HG02943 (cell line): ENCODE data around the gene ATP1A2.

ENCODE experiments used
- ATAC-seq: cut with Tn5 transposase; IDR thresholded peaks from one replicate; pipeline ENCODE4 v1.9.1; 2021; ENCODE audit warnings: mild to moderate bottlenecking, low read depth, moderate library complexity; ENCODE audit not compliant: unreplicated experiment

ATP1A2 gene

DNA sequence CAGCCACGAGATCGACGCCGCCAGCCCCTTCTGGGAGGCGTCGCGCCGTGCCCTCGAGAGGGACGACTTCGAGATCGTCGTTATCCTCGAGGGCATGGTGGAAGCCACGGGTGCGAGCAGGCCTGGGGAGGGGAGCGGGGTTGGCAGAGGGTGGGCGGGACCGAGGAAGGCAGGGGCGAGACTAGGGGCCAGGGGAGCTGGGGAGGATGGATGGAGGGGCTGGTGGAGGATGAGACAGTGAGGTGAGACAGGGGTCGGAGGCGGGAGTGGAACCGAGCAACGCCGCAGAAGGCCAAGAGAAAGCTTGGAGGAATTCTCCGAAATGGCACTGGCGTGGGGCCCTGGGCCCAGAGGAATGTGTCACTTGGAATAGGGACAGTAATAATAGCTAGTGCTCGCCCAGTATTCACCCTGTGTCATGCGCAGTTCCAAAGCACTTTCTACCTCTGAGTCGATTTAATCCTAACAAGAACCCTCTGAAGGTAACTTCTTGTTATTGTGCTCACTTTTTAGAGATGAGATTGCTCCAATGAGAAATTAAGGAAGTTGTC is 30.7 kb upstream of the ATP1A2 start:
- no peak for ATAC-seq

GRCh38 chr1:160085686-160086455 is 29.7 kb upstream of the ATP1A2 start:
- no peak for ATAC-seq

DNA sequence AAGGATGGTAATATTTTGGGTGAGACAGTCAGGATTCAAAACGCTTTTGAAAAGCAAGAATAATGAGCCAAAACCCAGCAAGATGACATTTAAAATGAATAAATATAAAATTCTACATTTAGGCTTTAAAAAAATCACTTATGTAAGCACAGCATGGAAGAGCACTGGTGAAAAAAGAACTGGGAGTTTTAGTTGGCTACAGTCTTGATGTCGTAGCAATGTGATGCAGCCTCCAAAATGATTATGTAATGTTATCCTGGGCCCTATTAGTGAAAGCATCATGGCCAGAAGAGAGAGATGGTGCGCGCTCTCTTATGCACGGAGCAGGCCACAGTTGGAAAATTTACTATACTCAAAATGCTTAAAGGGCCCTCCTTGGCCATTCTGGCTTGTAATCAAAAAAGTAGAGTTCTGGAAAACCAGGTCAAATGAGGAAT is 29.1 kb upstream of the ATP1A2 start:
- ATAC-seq = no peak

- ATAC-seq = no peak
These were observed 28.4 kb upstream of the ATP1A2 start for GRCh38 chr1:160087118-160087662.

- ATAC-seq = no peak
These were observed 25.7 kb upstream of the ATP1A2 start for GRCh38 chr1:160089883-160090282.

- ATAC-seq = no peak
These were observed 24.8 kb upstream of the ATP1A2 start for GRCh38 chr1:160090760-160091159.

GRCh38 chr1:160091666-160092223 is 23.8 kb upstream of the ATP1A2 start:
- ATAC-seq = no peak

DNA sequence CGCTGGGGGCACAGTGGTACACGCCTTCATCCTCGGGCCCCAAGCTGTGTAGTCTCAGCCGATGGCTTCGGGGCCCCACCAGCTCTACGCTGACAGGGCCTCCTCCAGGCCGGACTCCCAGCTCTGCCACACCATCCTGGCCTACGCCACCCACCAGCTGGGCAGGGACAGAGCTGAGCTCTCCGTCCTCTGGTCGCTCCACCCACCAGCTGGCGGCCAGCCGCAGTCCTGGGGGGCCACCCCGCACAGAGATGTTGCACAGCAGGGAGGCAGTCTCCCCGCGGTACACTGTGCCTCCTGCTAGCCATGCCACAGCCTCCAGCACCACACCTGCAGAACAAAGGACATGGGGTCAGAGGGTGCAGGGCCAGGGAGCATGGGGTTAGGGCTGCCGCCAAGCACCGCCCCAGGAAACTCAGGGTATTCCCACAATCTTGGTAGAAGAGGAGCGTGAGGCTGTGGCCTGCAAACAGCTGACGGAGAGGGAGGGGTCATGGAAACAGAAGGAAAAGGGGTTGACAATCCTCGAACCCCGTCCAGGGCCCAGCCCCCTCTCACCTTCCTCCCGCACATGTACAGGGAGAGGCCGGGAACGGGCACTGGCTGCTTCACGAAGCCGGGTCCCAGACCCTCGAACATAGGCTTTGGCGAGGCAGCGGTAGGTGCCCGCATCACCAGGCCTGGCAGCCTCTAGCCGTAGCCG is 23.0 kb upstream of the ATP1A2 start:
- ATAC-seq = no peak

GRCh38 chr1:160093069-160093395 is 22.5 kb upstream of the ATP1A2 start:
- ATAC-seq = no peak

- ATAC-seq = no peak
These were observed 21.8 kb upstream of the ATP1A2 start for GRCh38 chr1:160093624-160094290.

- ATAC-seq = no peak
These were observed 21.3 kb upstream of the ATP1A2 start for GRCh38 chr1:160094291-160094625.

GRCh38 chr1:160094806-160095205 is 20.8 kb upstream of the ATP1A2 start:
- no peak for ATAC-seq

GRCh38 chr1:160095382-160096105 is 20.0 kb upstream of the ATP1A2 start:
- ATAC-seq = no peak

DNA sequence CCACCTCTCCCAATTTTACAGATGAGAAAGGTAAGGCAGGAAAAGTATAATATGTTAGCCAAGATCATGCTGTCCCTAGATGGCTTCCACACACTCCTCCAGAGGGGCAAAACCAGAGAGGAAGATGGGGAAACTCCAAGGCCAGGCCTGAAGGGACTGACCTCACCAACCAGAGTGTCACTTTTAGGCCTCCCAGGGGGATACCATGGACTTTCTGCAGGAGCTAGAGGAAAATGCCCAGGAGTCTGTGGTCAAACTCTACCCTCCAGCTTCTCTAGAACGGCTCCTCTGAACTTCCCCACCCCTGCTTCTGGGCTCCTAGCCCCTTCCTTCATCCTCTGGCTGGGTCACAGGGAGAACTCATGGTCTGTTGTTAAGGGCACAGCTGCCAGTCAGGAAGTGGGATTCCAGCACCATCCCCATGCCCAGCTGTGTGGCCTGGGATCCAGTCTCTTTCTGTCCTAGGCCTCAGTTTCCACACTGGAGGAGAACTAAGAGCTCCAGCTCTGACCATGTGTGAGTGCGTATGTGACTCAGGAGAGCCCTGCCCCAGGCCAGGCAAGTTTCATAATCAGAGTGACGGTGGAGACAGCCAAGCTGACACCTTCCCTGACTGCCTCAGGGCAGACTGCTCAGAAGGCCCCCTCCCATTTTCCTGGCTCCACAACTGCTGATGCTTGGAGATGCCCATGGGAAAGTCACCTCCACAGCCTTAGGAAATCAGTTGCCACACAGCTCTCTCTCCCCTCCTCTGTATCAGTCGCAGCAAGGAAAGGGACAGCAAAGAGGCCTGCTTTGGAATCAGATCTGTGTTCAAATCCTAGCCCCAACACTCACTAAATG is 19.1 kb upstream of the ATP1A2 start:
- no peak for ATAC-seq

DNA sequence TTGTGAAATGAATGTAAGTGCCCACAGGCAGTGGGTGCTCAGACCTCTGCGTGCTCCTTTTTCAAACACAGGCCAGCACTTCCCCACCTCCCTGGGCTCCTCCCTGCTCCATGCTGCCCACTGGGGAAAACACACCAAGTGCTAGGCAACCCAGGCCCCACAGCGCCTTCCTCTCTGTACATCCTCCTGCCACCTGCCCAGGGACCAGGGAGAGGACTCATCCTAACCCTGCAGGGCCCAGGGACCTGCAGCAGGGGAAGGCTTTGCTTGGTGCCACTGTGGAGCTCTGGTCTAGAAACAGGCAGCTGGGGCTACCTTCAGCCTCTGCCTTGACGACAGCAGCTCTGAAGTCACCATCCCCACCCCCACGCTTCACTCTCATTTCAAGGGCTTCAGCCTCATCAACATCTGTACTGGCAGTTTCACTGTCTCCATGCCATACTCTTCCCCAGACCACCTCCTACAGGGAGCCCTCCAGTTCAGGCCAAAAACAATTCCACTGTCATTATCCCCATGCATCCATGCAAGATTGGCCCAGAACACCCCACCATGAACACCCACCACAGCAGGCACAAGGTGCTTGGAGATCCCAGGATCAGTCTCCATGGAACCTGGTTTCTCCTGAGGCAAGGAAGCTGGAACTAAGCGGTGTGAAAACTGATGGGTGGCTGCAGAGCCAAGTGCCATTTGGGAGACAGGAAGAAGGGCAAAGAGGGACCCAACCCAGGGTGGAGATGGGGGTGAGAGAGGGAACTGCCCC is 18.2 kb upstream of the ATP1A2 start:
- ATAC-seq = no peak

- ATAC-seq = peak; percentile 59
These were observed 17.4 kb upstream of the ATP1A2 start, which contains the start of gene IGSF8 for GRCh38 chr1:160097911-160098851. Gene IGSF8, minus strand, starts transcription at chr1:160098619. Its CDS starts 147 bp downstream, at chr1:160098472.

DNA sequence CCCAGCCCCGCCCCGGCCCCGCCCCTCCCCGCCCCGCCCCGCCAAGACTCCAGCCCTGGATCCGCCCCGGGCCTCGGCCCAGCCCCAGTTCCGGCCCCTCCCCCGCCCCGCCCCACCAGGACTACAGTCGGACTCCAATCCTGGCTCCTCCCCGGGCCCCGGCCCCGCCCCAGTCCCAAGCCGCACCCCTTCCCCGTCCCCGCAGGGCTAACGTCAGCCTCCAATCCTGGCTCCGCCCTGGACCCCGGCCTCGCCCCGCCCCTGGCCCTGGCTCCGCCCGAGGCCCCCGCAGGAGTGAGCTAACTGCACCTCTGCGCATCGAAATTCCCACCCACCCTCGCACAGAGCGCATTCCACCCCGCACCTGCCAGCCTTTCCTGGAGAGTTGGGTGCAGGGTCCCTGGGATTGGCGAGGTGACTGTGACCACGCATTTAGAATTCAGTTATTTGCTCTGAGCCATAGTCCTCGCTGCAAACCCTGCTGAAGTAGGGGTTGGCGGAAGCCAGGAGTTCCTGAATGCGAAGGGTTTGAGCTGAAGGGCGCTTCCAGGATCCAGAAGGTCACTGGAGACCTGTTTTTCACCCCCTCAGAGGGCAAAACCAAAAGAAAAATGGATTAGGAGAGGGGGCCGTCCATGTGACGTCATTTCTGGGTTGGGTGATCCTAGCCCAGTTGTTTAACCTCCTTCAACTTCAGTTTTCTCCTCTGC is 16.6 kb upstream of the ATP1A2 start:
- ATAC-seq = peak; percentile 69
